Measurements from ENCODE around the gene GAREM1. TPM values are rescaled to one million over a fixed set of nuclear protein-coding genes. Genes with fewer than 3 reads are reported as not detected.
A peak's percentile ranks its signal among the peaks of the same experiment; 100 is the strongest.

The GAREM1 gene
- total RNA-seq, 6 donors from 2014 or later, result 8.1 to 21.0 (median 13.7) TPM

DNA sequence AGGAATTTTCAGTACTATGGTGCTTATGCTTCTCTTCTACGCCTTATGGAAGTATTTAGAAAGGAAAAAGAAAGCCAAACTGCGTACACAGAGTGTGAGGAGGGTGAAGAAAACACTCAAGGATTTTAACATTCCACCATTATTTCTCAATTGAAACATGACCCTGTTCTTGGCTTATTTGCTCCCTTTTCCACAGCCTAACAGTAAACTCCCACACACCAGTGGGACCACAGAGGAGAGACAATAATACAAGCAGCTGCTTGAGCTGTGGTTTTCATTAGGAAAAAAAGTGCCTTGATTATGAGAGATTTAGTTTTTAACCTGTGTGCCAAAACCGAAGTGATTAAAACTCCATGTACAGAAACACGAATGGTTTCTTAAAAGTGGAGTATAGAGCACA lies 146.5 kb downstream of the GAREM1 start:
- DNase-seq (no peak), ATAC-seq (ENCODE audit: low FRiP score in 2 of 2) (peak in 1 of 2 donors; percentile 88)

DNA sequence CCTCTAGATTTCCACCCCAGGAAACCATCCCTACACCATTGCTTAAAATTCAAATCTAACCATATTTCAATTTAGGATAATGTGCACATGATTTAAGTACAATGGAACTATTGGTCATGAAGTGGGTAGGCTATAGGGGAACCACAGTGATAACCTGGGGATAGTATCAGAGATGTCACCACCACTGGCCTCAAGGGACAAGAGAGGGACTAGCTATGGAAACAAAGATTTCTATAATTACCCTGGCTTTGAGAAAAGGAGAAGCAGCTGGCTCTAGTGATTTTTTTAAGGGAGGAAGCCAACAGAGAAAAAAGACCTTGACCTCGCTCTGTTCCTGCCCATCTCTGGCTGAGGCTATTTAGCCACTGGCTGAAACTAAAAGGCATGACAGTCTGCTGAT lies 148.9 kb downstream of the GAREM1 start:
- no peak for TF ChIP-seq POLR2A (IDR thresholded peaks at IDR 0.05)
- TF ChIP-seq EP300 (IDR thresholded peaks at IDR 0.05), result no peak
- TF ChIP-seq, protein P1, sequence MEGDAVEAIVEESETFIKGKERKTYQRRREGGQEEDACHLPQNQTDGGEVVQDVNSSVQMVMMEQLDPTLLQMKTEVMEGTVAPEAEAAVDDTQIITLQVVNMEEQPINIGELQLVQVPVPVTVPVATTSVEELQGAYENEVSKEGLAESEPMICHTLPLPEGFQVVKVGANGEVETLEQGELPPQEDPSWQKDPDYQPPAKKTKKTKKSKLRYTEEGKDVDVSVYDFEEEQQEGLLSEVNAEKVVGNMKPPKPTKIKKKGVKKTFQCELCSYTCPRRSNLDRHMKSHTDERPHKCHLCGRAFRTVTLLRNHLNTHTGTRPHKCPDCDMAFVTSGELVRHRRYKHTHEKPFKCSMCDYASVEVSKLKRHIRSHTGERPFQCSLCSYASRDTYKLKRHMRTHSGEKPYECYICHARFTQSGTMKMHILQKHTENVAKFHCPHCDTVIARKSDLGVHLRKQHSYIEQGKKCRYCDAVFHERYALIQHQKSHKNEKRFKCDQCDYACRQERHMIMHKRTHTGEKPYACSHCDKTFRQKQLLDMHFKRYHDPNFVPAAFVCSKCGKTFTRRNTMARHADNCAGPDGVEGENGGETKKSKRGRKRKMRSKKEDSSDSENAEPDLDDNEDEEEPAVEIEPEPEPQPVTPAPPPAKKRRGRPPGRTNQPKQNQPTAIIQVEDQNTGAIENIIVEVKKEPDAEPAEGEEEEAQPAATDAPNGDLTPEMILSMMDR (IDR thresholded peaks at IDR 0.05), result no peak
- no peak for TF ChIP-seq POLR2AphosphoS5 (IDR thresholded peaks at IDR 0.05)

More for the DNA sequence above, 146.5 kb downstream of the GAREM1 start:
- Histone ChIP-seq H3K36me3 (no peaks in the 10 kb centered on the region), H3K4me1 (peaks cover 0 to 5% (median under 1%) of the 10 kb centered on the region in 4 donors), H3K9me3 (no peaks in the 10 kb centered on the region), H3K27ac (no peak overlapping the region), H3K27me3 (no peaks in the 10 kb centered on the region), H3K4me3 (no peak overlapping the region)
- WGBS, 2 donors, result 58 to 60% methylated on average over 4 of the region's 4 CpGs
- TF ChIP-seq, protein P1 (IDR thresholded peaks at IDR 0.05), result no peak
- no peak for TF ChIP-seq POLR2AphosphoS5 (IDR thresholded peaks at IDR 0.05)
- no peak for TF ChIP-seq POLR2A (IDR thresholded peaks at IDR 0.05)

DNA sequence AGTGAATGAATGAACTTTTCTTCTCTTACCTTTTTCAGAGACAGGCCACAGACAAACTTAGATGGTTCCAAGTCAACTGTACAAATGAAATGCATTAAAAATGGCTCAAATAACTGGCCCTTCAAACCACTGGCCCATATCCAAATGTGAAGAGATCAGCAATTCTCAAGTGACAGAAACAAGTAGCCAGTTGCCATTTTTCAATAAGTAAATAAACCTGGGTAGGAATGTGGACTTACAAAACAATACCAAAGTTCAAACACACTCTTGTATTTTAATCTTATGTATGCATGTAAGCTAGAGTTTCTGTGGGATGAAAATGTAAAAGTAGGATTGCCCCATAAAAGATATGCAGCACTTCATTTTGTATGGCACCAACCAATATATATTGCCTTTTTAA lies 151.6 kb downstream of the GAREM1 start:
- no peak overlapping the region for H3K4me3 ChIP-seq
- DNase-seq (no peak), ATAC-seq (ENCODE audit: low FRiP score in 2 of 2) (no peak)
- H3K27ac ChIP-seq, result no peak overlapping the region
- H3K9me3 ChIP-seq, result no peaks in the 10 kb centered on the region
- no peaks in the 10 kb centered on the region for H3K27me3 ChIP-seq
- peaks cover 0 to 12% (median 3%) of the 10 kb centered on the region in 4 donors for H3K4me1 ChIP-seq
- H3K36me3 ChIP-seq, result no peaks in the 10 kb centered on the region
- TF ChIP-seq, protein P1 (IDR thresholded peaks at IDR 0.05), result no peak
- TF ChIP-seq POLR2A (IDR thresholded peaks at IDR 0.05) (no peak), POLR2AphosphoS5 (IDR thresholded peaks at IDR 0.05) (no peak), EP300 (IDR thresholded peaks at IDR 0.05) (no peak)

More for the DNA sequence above, 148.9 kb downstream of the GAREM1 start:
- 53 to 95% methylated on average over 1 of the region's 1 CpG for WGBS, 2 donors
- Histone ChIP-seq H3K27me3 (no peaks in the 10 kb centered on the region), H3K4me1 (peaks cover 0 to 12% (median 4%) of the 10 kb centered on the region in 4 donors), H3K4me3 (no peak overlapping the region), H3K27ac (no peak overlapping the region), H3K36me3 (no peaks in the 10 kb centered on the region), H3K9me3 (no peaks in the 10 kb centered on the region)
- ATAC-seq (ENCODE audit: low FRiP score in 2 of 2), result no peak
- DNase-seq, result no peak

DNA sequence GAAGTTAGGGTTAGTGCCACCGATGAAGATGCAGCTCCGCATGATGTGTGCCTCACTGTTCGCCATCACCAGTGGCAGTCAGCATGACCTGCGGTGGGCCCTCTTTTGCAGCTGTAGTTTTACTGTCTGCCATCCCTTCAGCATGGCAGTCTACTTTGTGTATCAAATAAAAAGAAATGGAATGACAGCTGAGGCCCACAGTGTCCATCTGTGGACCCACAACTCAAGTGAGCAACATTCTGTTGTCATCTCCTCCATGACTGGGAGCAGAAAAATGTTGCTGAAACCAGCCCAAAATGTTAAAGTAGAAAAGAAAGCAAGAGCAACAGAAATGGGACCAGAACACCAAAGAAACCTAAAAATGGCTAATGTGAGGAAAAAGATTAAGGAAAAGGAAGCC lies 152.1 kb downstream of the GAREM1 start:
- WGBS, 2 donors, result 84 to 95% methylated on average over 4 of the region's 4 CpGs
- TF ChIP-seq POLR2AphosphoS5 (IDR thresholded peaks at IDR 0.05) (no peak), EP300 (IDR thresholded peaks at IDR 0.05) (no peak), POLR2A (IDR thresholded peaks at IDR 0.05) (no peak)
- TF ChIP-seq, protein P1 (IDR thresholded peaks at IDR 0.05), result no peak
- Histone ChIP-seq H3K9me3 (no peaks in the 10 kb centered on the region), H3K4me1 (peaks cover 0 to 12% (median 3%) of the 10 kb centered on the region in 4 donors), H3K27ac (no peak overlapping the region), H3K36me3 (no peaks in the 10 kb centered on the region), H3K27me3 (no peaks in the 10 kb centered on the region), H3K4me3 (no peak overlapping the region)
- DNase-seq, result no peak
- no peak for ATAC-seq (ENCODE audit: low FRiP score in 2 of 2)

DNA sequence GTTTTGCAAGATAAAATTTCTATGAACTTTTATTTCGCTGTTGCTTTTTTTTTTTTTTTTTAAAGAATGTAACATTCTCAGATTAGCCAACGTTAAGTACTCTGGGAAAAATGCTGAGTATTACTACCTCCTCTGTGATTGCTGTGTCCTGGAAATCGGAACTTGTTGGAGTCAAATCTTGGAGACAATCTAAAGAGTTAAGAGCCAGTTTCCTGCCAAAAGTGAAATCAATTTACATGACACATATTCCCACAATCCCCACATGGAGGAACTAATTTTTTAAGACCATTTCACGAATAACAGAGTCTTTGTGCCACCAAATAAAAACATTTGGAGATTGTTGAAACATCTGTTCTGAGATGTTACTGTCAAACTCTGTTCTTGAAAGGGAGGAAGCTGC lies 153.0 kb downstream of the GAREM1 start:
- TF ChIP-seq POLR2A (IDR thresholded peaks at IDR 0.05), result no peak
- TF ChIP-seq EP300 (IDR thresholded peaks at IDR 0.05), result no peak
- TF ChIP-seq, protein P1 (IDR thresholded peaks at IDR 0.05), result no peak
- TF ChIP-seq POLR2AphosphoS5 (IDR thresholded peaks at IDR 0.05), result no peak
- no peaks in the 10 kb centered on the region for H3K36me3 ChIP-seq
- DNase-seq, result no peak
- WGBS, 2 donors, result 22 to 24% methylated on average over 4 of the region's 4 CpGs
- H3K4me1 ChIP-seq, result peaks cover 0 to 12% (median 3%) of the 10 kb centered on the region in 4 donors
- no peak overlapping the region for H3K4me3 ChIP-seq
- peak in 1 of 2 donors; percentile 54 for ATAC-seq (ENCODE audit: low FRiP score in 2 of 2)
- no peaks in the 10 kb centered on the region for H3K9me3 ChIP-seq
- peak overlapping the region; percentile 32 to 59 (median 54) for H3K27ac ChIP-seq
- H3K27me3 ChIP-seq, result no peaks in the 10 kb centered on the region

Data from upper lobe of left lung (tissue), 6 donors.